HL-60 (cell line): ENCODE data around the gene ARHGAP30.

Experiments used
- GABPA ChIP-seq: IDR thresholded peaks from 2 replicates; pipeline ENCODE4 v1.6.1; 2012; ENCODE audit warnings: low read depth
- POLR2AphosphoS5 ChIP-seq: IDR thresholded peaks from 2 replicates; pipeline ENCODE4 v1.6.1; 2012; ENCODE audit warnings: low read depth
- SPI1 ChIP-seq: IDR thresholded peaks from 2 replicates; pipeline ENCODE4 v1.6.1; 2012; ENCODE audit warnings: low read depth, mild to moderate bottlenecking, borderline replicate concordance
- TF ChIP-seq, protein P1 (sequence below): IDR thresholded peaks from 2 replicates; pipeline ENCODE4 v1.6.1; 2012; ENCODE audit warnings: low read depth; ENCODE audit not compliant: insufficient replicate concordance
- TF ChIP-seq, protein P2 (sequence below): IDR thresholded peaks from one replicate; pipeline ENCODE4 v1.5.1; 2011; ENCODE audit warnings: low read length, control low read depth, inconsistent platforms; ENCODE audit not compliant: insufficient read depth

- TF ChIP-seq POLR2AphosphoS5 = no peak
- TF ChIP-seq, protein P1, sequence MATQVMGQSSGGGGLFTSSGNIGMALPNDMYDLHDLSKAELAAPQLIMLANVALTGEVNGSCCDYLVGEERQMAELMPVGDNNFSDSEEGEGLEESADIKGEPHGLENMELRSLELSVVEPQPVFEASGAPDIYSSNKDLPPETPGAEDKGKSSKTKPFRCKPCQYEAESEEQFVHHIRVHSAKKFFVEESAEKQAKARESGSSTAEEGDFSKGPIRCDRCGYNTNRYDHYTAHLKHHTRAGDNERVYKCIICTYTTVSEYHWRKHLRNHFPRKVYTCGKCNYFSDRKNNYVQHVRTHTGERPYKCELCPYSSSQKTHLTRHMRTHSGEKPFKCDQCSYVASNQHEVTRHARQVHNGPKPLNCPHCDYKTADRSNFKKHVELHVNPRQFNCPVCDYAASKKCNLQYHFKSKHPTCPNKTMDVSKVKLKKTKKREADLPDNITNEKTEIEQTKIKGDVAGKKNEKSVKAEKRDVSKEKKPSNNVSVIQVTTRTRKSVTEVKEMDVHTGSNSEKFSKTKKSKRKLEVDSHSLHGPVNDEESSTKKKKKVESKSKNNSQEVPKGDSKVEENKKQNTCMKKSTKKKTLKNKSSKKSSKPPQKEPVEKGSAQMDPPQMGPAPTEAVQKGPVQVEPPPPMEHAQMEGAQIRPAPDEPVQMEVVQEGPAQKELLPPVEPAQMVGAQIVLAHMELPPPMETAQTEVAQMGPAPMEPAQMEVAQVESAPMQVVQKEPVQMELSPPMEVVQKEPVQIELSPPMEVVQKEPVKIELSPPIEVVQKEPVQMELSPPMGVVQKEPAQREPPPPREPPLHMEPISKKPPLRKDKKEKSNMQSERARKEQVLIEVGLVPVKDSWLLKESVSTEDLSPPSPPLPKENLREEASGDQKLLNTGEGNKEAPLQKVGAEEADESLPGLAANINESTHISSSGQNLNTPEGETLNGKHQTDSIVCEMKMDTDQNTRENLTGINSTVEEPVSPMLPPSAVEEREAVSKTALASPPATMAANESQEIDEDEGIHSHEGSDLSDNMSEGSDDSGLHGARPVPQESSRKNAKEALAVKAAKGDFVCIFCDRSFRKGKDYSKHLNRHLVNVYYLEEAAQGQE = no peak
- TF ChIP-seq, protein P2, sequence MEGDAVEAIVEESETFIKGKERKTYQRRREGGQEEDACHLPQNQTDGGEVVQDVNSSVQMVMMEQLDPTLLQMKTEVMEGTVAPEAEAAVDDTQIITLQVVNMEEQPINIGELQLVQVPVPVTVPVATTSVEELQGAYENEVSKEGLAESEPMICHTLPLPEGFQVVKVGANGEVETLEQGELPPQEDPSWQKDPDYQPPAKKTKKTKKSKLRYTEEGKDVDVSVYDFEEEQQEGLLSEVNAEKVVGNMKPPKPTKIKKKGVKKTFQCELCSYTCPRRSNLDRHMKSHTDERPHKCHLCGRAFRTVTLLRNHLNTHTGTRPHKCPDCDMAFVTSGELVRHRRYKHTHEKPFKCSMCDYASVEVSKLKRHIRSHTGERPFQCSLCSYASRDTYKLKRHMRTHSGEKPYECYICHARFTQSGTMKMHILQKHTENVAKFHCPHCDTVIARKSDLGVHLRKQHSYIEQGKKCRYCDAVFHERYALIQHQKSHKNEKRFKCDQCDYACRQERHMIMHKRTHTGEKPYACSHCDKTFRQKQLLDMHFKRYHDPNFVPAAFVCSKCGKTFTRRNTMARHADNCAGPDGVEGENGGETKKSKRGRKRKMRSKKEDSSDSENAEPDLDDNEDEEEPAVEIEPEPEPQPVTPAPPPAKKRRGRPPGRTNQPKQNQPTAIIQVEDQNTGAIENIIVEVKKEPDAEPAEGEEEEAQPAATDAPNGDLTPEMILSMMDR = no peak
- TF ChIP-seq SPI1 = no peak
- TF ChIP-seq GABPA = no peak
Observed at GRCh38 chr1:161096530-161096929, 26.8 kb upstream of the ARHGAP30 start.
